MCF 10A (cell line): ENCODE results near the gene RORB. TPM values are rescaled to one million over a fixed set of nuclear protein-coding genes. Genes with fewer than 3 reads are reported as not detected.

Source experiments
- BruUV-seq: library from RNA; stranded (reverse); fragments of 400-500 nt; replicated peaks from 2 replicates; lab custom pipeline; 2021; lab: Mats Ljungman, UMichigan
- CTCF ChIA-PET: fragments of 300-600 bp; sonication (Branson Sonifier 250); formaldehyde crosslinking; extraction: SDS; loops from one replicate; lab custom pipeline; 2021; ENCODE audit warnings: antibody characterized with exemption, inconsistent platforms; lab: Yijun Ruan, JAX
- POLR2A ChIA-PET: fragments of 300-600, 350-650 bp; sonication (Branson Sonifier 250); formaldehyde crosslinking; extraction: SDS; loops from one replicate; lab custom pipeline; 2020; ENCODE audit warnings: antibody characterized with exemption, inconsistent platforms; lab: Yijun Ruan, JAX
- DNase-seq: peaks from one replicate; pipeline ENCODE4 v3.0.0-alpha.2; 2018; ENCODE audit not compliant: unreplicated experiment
- H3K27ac Mint-ChIP-seq: one replicate; pipeline ENCODE4 v1.8.0; 2022; ENCODE audit warnings: mild to moderate bottlenecking, low read depth, mixed read lengths; ENCODE audit not compliant: unreplicated experiment
- H3K27me3 Mint-ChIP-seq: one replicate; pipeline ENCODE4 v1.8.0; 2022; ENCODE audit warnings: mixed read lengths; ENCODE audit not compliant: insufficient read depth, unreplicated experiment
- H3K36me3 Mint-ChIP-seq: one replicate; pipeline ENCODE4 v1.8.0; 2022; ENCODE audit warnings: mild to moderate bottlenecking, moderate library complexity, mixed read lengths; ENCODE audit not compliant: insufficient read depth, unreplicated experiment
- H3K4me1 Mint-ChIP-seq: one replicate; pipeline ENCODE4 v1.8.0; 2022; ENCODE audit warnings: mixed read lengths; ENCODE audit not compliant: insufficient read depth, unreplicated experiment
- H3K4me3 Mint-ChIP-seq: one replicate; pipeline ENCODE4 v1.8.0; 2022; ENCODE audit warnings: mild to moderate bottlenecking, moderate library complexity, mixed read lengths; ENCODE audit not compliant: unreplicated experiment
- H3K9me3 Mint-ChIP-seq: one replicate; pipeline ENCODE4 v1.8.0; 2022; ENCODE audit warnings: mixed read lengths; ENCODE audit not compliant: unreplicated experiment
- CTCF ChIP-seq: fragments of 200-600 bp; IDR thresholded peaks from one replicate; pipeline ENCODE4 v1.8.0; 2022; ENCODE audit warnings: antibody characterized with exemption, mild to moderate bottlenecking; ENCODE audit not compliant: unreplicated experiment
- intact Hi-C: fragments of 100-400 bp; cut with micrococcal nuclease; formaldehyde crosslinking; loops from 2 replicates; pipeline ENCODE4 v1.14.1; 2022
- total RNA-seq: library from RNA; stranded (reverse); gene quantifications from 2 replicates; pipeline ENCODE4 v1.2.3, GENCODE V29; 2022

The RORB gene
- total RNA-seq, 1 experiment from 2014 or later, result not detected

- intact Hi-C loops, result no loop called here
- POLR2A ChIA-PET, result no interaction called here
- Mint-ChIP-seq H3K4me3 (no peak overlapping the region), H3K27ac (no peak overlapping the region), H3K4me1 (peaks cover 11% of the 10 kb centered on the region), H3K36me3 (no peaks in the 10 kb centered on the region), H3K9me3 (no peaks in the 10 kb centered on the region), H3K27me3 (peaks cover 50% of the 10 kb centered on the region)
- TF ChIP-seq CTCF, result no peak
- BruUV-seq, result no TSS peak
- DNase-seq, result no peak
- CTCF ChIA-PET, result interaction anchor here (0.6 to 0.7 kb wide), 2 partner anchors 113 to 631 kb away, joined by 3 read pairs; no protein-coding TSS in a partner anchor
Observed at GRCh38 chr9:74500584-74500924, 3.4 kb downstream of the RORB start.

GRCh38 chr9:74501570-74501969 lies 4.4 kb downstream of the RORB start:
- peaks cover 53% of the 10 kb centered on the region for H3K27me3 Mint-ChIP-seq
- no peak overlapping the region for H3K27ac Mint-ChIP-seq
- ChIA-PET POLR2A (no interaction called here), CTCF (no interaction called here)
- peaks cover 11% of the 10 kb centered on the region for H3K4me1 Mint-ChIP-seq
- no peak overlapping the region for H3K4me3 Mint-ChIP-seq
- DNase-seq, result no peak
- intact Hi-C loops, result no loop called here
- BruUV-seq, result no TSS peak
- no peaks in the 10 kb centered on the region for H3K36me3 Mint-ChIP-seq
- no peak for TF ChIP-seq CTCF
- H3K9me3 Mint-ChIP-seq, result no peaks in the 10 kb centered on the region

GRCh38 chr9:74503219-74503618 lies 6.1 kb downstream of the RORB start:
- H3K9me3 Mint-ChIP-seq, result no peaks in the 10 kb centered on the region
- CTCF ChIA-PET, result interaction anchor here (0.8 kb wide), 1 partner anchor 1204 kb away, joined by 4 read pairs; no protein-coding TSS in a partner anchor
- no peaks in the 10 kb centered on the region for H3K4me1 Mint-ChIP-seq
- no TSS peak for BruUV-seq
- no peaks in the 10 kb centered on the region for H3K36me3 Mint-ChIP-seq
- POLR2A ChIA-PET, result no interaction called here
- no peak for TF ChIP-seq CTCF
- peaks cover 49% of the 10 kb centered on the region for H3K27me3 Mint-ChIP-seq
- no peak overlapping the region for H3K4me3 Mint-ChIP-seq
- no peak for DNase-seq
- H3K27ac Mint-ChIP-seq, result no peak overlapping the region
- intact Hi-C loops, result no loop called here

GRCh38 chr9:74503666-74504065 lies 6.5 kb downstream of the RORB start:
- no peak for DNase-seq
- intact Hi-C loops, result no loop called here
- Mint-ChIP-seq H3K27ac (no peak overlapping the region), H3K27me3 (peaks cover 49% of the 10 kb centered on the region), H3K9me3 (no peaks in the 10 kb centered on the region), H3K4me3 (no peak overlapping the region), H3K36me3 (no peaks in the 10 kb centered on the region), H3K4me1 (no peaks in the 10 kb centered on the region)
- ChIA-PET CTCF (interaction anchor here (0.8 kb wide), 1 partner anchor 1204 kb away, joined by 4 read pairs; no protein-coding TSS in a partner anchor), POLR2A (no interaction called here)
- BruUV-seq, result no TSS peak
- no peak for TF ChIP-seq CTCF
